Measurements from ENCODE around the gene CNOT6.

- no peak for TF ChIP-seq POLR2A (IDR thresholded peaks at IDR 0.05)
- no peak for TF ChIP-seq CTCF (IDR thresholded peaks at IDR 0.05)
- TF ChIP-seq POLR2AphosphoS5 (IDR thresholded peaks at IDR 0.05): no peak
Observed at GRCh38 chr5:180596115-180596667, 102.0 kb downstream of the CNOT6 start.
